ENCODE results near the gene IL19. TPM values are rescaled to one million over a fixed set of nuclear protein-coding genes. Genes with fewer than 3 reads are reported as not detected.
"Not testable (repeated sequence)": the region's sequence is repeated elsewhere in the genome, so short reads cannot be mapped to it uniquely, and the experiment has no call there.

Gene IL19
- total RNA-seq, 1 experiment from 2014 or later = not detected

DNA sequence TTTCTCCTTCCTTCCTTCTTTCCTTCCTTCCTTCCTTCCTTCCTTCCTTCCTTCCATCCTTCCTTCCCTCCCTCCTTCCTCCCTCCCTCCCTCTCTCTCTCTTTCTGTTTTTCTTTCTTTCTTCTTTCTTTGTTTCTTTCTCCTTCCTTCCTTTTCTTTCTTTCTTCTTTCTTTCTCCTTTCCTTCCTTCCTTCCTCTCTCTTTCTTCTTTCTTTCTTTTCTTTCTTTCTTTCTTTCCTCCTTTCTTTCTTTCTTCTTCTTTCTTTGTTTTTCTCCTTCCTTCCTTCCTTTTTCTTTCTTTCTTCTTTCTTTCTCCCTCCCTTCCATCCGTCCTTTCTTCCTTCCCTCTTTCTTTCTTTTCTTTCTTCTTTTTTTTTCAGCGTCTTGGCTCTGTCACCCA is 18.1 kb upstream of the IL19 start:
- DNase-seq (ENCODE audit: low read depth in 1 of 2, low spot score in 2 of 2) = no peak

DNA sequence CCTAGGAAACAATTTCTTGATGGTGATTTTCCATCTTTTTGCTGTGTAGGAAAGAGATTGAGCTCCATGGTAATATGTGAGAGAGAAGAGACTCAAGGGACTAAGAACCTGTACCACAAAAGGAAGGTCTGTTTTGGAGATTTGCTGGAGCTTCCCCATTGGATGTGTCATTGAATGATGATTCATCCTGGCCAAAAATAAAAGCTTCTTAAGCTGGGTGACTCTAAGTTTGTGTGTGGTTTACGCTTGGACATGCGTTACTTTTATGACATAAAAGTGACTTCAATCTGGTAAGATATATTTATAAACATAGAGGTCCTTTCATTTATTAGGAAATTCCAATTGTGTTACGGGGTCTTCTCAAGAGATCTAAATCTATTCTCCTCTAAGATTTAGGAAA is 17.4 kb upstream of the IL19 start:
- Histone ChIP-seq H3K27ac (no peak overlapping the region), H3K4me3 (no peak overlapping the region)

More for the DNA sequence above, 18.1 kb upstream of the IL19 start:
- H3K4me3 ChIP-seq = no peak overlapping the region
- H3K4me1 ChIP-seq (replicated peaks) = peaks cover 16% of the 10 kb centered on the region
- H3K9me3 ChIP-seq (replicated peaks) = no peaks in the 10 kb centered on the region
- H3K27me3 ChIP-seq (replicated peaks) = no peaks in the 10 kb centered on the region
- H3K36me3 ChIP-seq = no peaks in the 10 kb centered on the region
- H3K27ac ChIP-seq = no peak overlapping the region

DNA sequence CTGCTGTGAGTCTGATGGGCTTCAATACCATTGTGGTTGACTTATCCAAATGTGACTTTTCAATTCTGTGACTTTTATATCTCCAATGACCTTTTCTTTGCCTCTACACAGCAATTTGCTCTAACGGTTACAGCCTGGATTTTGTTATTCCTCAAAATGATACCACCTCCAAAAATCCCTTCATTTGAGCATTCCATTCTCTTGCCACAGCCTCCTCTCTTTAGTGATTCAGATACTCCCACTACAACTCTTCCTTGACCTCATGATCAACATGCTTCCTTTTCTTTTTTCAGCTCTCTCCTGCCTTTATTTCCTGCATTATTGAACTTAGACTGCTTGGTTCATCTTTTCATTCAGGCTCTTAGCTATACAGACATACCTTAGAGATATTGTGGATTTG is 16.6 kb upstream of the IL19 start:
- Histone ChIP-seq H3K9me3 (replicated peaks) (no peaks in the 10 kb centered on the region), H3K4me1 (replicated peaks) (peaks cover 21% of the 10 kb centered on the region), H3K36me3 (no peaks in the 10 kb centered on the region), H3K27me3 (replicated peaks) (no peaks in the 10 kb centered on the region), H3K27ac (0 out of 2 replicates have a peak overlapping the region, but pooled peaks have one; percentile 25), H3K4me3 (no peak overlapping the region)
- peak in 1 of 2 experiments; percentile 27 for DNase-seq (ENCODE audit: low read depth in 1 of 2, low spot score in 2 of 2)

More for the DNA sequence above, 17.4 kb upstream of the IL19 start:
- Histone ChIP-seq H3K27me3 (replicated peaks) (no peaks in the 10 kb centered on the region), H3K36me3 (no peaks in the 10 kb centered on the region), H3K4me1 (replicated peaks) (peaks cover 21% of the 10 kb centered on the region), H3K9me3 (replicated peaks) (no peaks in the 10 kb centered on the region)
- peak in 1 of 2 experiments; percentile 60 for DNase-seq (ENCODE audit: low read depth in 1 of 2, low spot score in 2 of 2)

DNA sequence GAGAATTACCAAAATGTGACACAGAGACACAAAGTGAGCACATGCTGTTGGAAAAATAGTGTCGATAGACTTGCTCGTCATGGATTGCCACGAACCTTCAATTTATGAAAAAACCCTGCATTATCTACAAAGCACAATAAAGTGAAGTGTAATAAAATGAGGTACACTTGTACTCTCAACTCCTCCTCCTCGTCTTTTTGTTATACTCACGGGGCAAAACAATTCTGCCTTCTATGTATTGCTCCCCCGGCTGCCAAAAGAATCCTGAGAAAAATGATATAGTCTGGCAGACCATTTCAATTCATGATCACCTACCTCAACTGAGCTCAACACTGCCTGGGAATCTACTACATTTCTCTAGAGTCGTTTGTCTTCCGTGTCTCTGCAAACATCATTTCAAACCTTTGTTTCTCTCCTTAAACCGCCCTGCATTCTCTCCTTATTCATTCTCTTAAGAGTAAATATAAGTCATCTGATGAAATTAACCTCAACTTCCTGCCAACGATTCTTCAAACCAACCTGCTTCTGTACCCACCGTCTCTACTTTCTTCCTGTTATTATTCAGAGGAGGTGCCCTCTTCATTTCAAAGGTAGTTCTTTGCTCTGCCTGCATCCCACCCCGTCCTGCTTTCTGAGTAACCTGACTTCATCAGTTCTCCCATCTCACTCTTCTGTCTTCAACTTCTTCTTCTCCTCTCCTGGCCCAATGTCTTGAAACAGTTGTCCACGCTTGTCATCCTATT is 12.9 kb upstream of the IL19 start:
- no peak overlapping the region for H3K27ac ChIP-seq
- H3K9me3 ChIP-seq (replicated peaks) = no peaks in the 10 kb centered on the region
- H3K4me3 ChIP-seq = no peak overlapping the region
- peaks cover 20% of the 10 kb centered on the region for H3K4me1 ChIP-seq (replicated peaks)
- H3K36me3 ChIP-seq = no peaks in the 10 kb centered on the region
- H3K27me3 ChIP-seq (replicated peaks) = no peaks in the 10 kb centered on the region
- no peak for DNase-seq (ENCODE audit: low read depth in 1 of 2, low spot score in 2 of 2)

DNA sequence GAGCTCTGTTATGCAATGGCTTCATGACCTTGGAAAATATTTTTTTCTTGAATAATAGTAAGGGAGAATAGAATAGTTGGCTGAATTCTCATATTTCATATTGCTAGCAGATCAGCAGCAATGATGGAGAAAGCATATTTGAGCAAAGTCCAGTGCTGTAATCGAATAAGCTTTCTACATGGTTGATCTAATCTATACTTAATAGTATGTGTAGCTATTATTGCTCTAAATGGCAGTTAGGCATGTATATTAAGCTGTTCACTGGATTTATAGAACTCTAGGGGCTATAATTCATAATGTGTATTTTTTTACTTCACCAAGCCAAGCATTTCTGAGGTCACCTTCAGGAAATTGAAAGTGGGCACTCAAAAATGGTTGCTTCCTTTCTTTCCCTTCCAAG is 10.0 kb upstream of the IL19 start:
- H3K4me1 ChIP-seq (replicated peaks) = peaks cover 5% of the 10 kb centered on the region
- DNase-seq (ENCODE audit: low read depth in 1 of 2, low spot score in 2 of 2) = no peak
- no peak overlapping the region for H3K4me3 ChIP-seq
- H3K27ac ChIP-seq = no peak overlapping the region
- H3K9me3 ChIP-seq (replicated peaks) = no peaks in the 10 kb centered on the region
- H3K36me3 ChIP-seq = no peaks in the 10 kb centered on the region
- H3K27me3 ChIP-seq (replicated peaks) = no peaks in the 10 kb centered on the region

DNA sequence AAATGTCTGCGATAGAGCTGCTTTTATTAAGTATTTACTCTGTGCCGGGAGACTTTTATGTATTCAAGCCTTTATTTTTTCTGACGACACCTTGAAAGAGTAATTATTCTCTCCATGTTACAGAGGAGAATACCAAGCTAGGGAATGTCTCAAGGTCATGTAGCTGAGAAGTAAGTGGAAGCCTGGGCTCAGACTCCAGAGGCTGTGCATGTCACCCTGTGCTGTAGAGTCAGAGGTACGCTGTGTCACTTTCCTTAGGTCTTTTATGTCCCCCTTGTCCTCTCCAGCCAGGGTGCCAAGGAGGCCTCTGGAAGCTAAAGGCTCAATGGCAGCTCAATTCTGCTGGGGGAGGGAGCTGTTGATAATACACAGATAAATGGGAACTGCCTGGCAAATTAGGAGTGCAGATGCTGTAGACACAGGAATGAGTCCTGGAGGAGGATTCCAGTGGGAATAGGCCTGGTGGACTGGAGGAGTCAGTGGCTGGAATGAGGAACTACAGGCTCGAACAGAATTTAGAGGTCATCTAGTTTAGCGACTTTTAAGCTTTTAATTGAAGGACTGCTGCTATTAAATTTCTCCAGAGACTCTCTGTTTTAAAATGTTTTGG is 9.3 kb upstream of the IL19 start:
- no peak for DNase-seq (ENCODE audit: low read depth in 1 of 2, low spot score in 2 of 2)
- H3K4me1 ChIP-seq (replicated peaks) = peaks cover 11% of the 10 kb centered on the region
- no peaks in the 10 kb centered on the region for H3K9me3 ChIP-seq (replicated peaks)
- H3K36me3 ChIP-seq = no peaks in the 10 kb centered on the region
- H3K27me3 ChIP-seq (replicated peaks) = no peaks in the 10 kb centered on the region
- no peak overlapping the region for H3K4me3 ChIP-seq
- H3K27ac ChIP-seq = no peak overlapping the region

DNA sequence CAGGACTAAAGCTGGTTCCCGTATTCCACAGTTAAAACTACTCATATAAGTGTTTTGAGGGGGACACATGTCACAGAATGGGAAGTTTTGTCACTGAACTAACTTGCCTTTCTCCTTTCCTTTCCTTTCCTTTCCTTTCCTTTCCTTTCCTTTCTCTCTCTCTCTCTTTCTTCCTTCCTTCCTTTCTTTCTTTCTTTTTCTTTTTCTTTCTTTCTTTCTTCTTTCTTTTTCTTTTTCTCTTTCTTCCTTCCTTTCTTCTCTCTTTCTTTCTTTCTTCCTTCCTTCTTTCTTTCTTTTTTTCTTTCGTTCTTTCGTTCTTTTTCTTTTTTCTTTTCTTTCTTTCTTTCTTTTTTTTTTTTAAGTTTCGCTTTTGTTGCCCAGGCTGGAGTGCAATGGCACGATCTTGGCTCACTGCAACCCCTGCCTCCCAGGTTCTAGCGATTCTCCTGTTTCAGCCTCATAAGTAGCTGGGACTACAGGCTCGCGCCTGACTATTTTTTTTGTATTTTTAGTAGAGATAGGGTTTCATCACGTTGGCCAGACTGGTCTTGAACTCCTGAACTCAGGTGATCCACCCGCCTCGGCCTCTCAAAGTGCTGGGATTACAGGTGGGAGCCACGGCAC is 7.7 kb upstream of the IL19 start:
- H3K27me3 ChIP-seq (replicated peaks); DNase-seq (ENCODE audit: low read depth in 1 of 2, low spot score in 2 of 2); H3K4me3 ChIP-seq; H3K9me3 ChIP-seq (replicated peaks); H3K27ac ChIP-seq; H3K36me3 ChIP-seq: not testable (repeated sequence)
- H3K4me1 ChIP-seq (replicated peaks) = peaks cover 17% of the 10 kb centered on the region

DNA sequence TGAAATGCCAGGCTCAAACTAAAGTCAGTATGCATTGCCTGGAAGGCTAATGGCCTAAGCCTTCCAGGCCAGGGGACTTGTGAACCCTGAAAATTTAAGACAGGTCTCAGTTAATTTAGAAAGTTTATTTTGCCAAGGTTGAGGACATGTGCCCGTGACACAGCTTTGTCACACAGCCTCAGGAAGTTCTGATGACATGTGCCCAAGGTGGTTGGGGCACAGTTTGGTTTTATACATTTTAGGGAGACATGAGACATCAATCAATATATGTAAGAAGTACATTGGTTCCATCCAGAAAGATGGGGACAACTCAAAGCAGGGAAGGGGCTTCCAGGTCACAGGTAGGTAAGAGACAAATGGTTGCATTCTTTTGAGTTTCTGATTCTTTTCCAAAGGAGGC is 4.8 kb upstream of the IL19 start:
- H3K36me3 ChIP-seq; H3K27me3 ChIP-seq (replicated peaks); H3K9me3 ChIP-seq (replicated peaks); H3K4me3 ChIP-seq; DNase-seq (ENCODE audit: low read depth in 1 of 2, low spot score in 2 of 2); H3K27ac ChIP-seq: not testable (repeated sequence)
- H3K4me1 ChIP-seq (replicated peaks) = peaks cover 16% of the 10 kb centered on the region

DNA sequence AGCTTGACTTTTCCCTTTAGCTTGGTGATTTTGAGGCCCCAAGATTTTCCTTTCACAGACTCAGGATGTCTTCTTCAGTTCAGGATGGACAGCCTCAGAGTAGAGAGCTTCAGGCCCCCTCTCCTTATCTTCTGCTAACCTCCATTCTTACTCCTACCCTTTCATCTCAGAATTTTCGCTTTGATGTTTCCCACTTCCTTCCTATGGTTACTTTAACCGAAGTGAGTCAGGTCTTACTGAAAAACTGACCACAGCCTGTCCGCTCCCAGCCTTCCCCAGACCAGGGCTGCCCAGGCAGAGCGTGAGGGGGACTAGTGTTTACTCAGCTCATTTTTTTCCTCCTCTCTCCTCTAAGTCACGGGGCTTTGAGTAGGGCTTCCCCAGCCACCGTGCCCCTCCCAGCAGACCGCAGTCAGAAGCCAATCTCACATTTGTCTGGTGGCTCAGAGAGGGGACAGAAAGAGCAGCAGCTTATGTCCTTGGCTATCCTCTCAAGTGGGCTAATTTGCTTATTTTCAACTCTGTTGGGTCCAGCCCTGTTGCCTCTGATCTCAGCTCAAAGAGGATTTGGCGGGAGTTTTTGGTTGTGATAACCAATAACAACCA is 4.2 kb upstream of the IL19 start:
- DNase-seq (ENCODE audit: low read depth in 1 of 2, low spot score in 2 of 2) = peak; percentile 91 to 93
- H3K9me3 ChIP-seq (replicated peaks) = no peaks in the 10 kb centered on the region
- no peaks in the 10 kb centered on the region for H3K27me3 ChIP-seq (replicated peaks)
- no peak overlapping the region for H3K4me3 ChIP-seq
- H3K36me3 ChIP-seq = no peaks in the 10 kb centered on the region
- H3K27ac ChIP-seq = no peak overlapping the region
- peaks cover 16% of the 10 kb centered on the region for H3K4me1 ChIP-seq (replicated peaks)

DNA sequence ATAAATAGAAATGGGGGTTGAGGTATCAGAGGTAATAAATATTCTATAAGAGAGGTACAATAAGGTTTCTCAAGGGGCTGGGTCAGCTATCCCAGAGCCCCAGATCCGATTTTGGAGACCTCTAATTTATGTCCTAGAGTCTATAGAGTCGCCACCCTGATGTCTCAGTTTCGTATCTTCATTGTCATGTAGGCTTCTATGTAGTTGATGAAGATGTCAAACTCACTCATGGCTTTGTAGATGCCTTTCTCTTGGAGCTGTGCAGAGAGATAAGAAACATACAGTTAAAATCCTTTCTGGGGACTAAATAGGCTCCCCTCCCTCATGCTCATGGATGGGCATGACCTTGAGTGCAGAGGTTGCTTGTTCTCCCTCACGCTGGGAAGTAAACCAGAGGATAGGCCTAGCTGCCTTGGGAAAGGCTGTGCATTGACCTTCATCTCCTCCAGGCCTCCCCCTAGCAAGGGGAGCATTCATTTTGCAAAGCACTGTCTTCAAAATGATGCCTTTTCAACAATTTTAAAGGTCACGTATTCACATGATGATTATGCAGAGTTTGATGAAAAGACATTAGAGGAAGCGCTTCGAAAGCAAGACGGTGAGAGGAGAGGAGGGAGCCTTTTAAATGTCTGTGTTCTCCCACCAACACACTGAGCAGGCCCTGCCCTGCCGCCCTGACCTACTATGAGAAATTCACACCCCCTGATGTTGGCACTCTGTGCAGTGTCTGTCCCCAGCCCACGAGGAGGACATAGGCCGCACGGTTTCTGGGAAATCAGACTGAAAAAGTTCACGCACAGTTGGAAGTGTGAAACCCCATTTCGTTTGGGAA is 1.9 kb upstream of the IL19 start:
- Histone ChIP-seq H3K36me3 (no peaks in the 10 kb centered on the region), H3K27me3 (replicated peaks) (no peaks in the 10 kb centered on the region), H3K4me1 (replicated peaks) (peaks cover 16% of the 10 kb centered on the region), H3K27ac (no peak overlapping the region), H3K9me3 (replicated peaks) (no peaks in the 10 kb centered on the region), H3K4me3 (no peak overlapping the region)
- DNase-seq (ENCODE audit: low read depth in 1 of 2, low spot score in 2 of 2) = no peak

DNA sequence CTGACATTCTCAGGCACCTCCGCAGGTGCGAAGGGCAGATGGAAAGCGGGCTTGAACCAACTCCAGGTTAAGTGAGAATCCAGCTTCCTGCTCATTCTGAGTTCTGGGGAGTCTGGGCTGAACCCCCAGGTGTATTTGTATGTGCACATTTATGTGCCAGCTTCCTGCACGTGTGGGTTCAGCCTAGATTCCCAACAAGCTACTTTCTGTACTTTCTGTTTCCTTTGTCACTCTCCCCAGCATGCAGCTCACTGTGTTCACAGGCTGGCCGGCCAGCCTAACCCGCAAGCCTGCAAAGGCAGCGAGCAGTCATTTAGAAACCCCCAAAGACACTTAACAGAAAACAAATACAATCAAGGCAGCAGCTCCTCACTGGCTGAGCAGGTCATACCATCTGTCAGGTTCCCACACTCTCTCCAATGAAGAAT is 1.3 kb upstream of the IL19 start:
- no peak overlapping the region for H3K27ac ChIP-seq
- no peaks in the 10 kb centered on the region for H3K9me3 ChIP-seq (replicated peaks)
- no peak overlapping the region for H3K4me3 ChIP-seq
- H3K27me3 ChIP-seq (replicated peaks) = peaks cover 3% of the 10 kb centered on the region; the same call in 1 of the 2 replicates
- H3K36me3 ChIP-seq = no peaks in the 10 kb centered on the region
- H3K4me1 ChIP-seq (replicated peaks) = peaks cover 16% of the 10 kb centered on the region
- no peak for DNase-seq (ENCODE audit: low read depth in 1 of 2, low spot score in 2 of 2)

DNA sequence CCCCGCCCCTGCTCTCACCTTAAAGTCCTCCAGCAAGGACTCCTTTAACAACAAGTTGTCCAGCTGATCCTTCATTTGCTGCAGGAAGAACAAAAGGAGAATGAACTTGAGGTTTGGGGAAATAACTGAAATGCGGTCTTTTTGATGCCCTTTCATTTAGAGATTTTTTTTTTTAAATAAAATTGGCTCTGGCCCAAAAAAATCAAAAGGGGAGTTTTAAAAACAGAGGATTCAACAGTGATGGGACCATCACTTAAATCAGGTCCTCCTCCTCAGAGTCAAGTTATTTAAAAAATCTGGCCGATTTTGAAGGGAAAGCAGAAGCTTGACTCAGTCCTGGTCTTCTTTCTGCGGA is 742 bp downstream of the IL19 start:
- Histone ChIP-seq H3K27ac (no peak overlapping the region), H3K4me1 (replicated peaks) (peaks cover 8% of the 10 kb centered on the region), H3K36me3 (no peaks in the 10 kb centered on the region), H3K27me3 (replicated peaks) (peaks cover 3% of the 10 kb centered on the region; the same call in 1 of the 2 replicates), H3K9me3 (replicated peaks) (no peaks in the 10 kb centered on the region), H3K4me3 (no peak overlapping the region)
- no peak for DNase-seq (ENCODE audit: low read depth in 1 of 2, low spot score in 2 of 2)

DNA sequence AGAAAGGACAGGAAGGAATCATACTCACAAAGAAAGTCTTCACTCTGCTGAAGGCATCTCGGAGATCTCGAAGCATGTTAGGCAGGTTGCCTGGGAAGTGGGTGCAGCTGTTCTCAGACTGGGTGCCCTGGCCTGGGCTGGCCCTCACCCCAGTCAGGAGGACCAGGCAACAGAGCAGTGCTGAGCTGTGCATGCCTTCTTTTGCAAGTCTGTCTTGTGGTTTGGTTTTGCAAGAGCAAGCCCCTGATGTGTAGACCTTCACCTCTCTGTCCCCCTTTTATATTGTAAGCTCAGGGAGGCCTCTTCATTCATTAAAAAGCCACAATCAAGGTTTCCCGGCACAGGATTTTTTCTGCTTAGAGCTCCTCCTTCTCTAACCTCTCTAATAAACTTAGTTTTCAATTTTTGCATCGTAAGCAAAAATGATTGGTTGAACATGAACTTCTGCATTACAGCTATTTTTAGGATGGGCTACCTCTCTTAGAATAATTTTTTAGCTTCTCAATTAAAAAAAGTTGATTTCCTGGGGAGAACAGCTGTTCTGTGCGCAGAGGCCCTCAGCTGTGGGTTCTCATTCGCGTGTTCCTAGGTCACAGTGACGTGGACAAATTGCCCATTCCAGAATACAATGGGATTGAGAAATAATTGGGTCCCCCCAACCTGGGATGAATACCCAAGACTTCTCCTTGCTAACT is 1.8 kb downstream of the IL19 start, which contains the start of gene IL10:
Gene IL10, minus strand, starts transcription at position 252 of the 695 bp plus-strand sequence. Its CDS starts 59 bp downstream, at position 193.
- H3K36me3 ChIP-seq = no peaks in the 10 kb centered on the region
- no peaks in the 10 kb centered on the region for H3K9me3 ChIP-seq (replicated peaks)
- H3K27ac ChIP-seq = no peak within 1 kb of the TSS
- H3K4me1 ChIP-seq (replicated peaks) = no peaks in the 10 kb centered on the region; the same call in 1 of the 2 replicates
- no peak for DNase-seq (ENCODE audit: low read depth in 1 of 2, low spot score in 2 of 2)
- peaks cover 3% of the 10 kb centered on the region; the same call in 1 of the 2 replicates for H3K27me3 ChIP-seq (replicated peaks)
- no peak within 1 kb of the TSS for H3K4me3 ChIP-seq

All from SJSA1 (cell line).